Ureter (tissue), 1 donor: ENCODE measurements around the gene DNAJC6. TPM values are rescaled to one million over a fixed set of nuclear protein-coding genes. Genes with fewer than 3 reads are reported as not detected.

Source experiments
- total RNA-seq: library from RNA; stranded (reverse); gene quantifications from one replicate; pipeline ENCODE4 v1.2.4, GENCODE V29; 2023
- donor health status: DM: yes; HTN: yes; CAD: no.

Gene DNAJC6
- total RNA-seq, 1 donor from 2014 or later = 3.4 TPM

Other genes with a start within 250 kb of the DNAJC6 start
- 51.9 TPM for gene AK4, start 161.3 kb upstream of the DNAJC6 start, total RNA-seq
- 14.8 TPM for gene LEPR, start 111.1 kb downstream of the DNAJC6 start, total RNA-seq
- 87.7 TPM for gene LEPROT, start 111.1 kb downstream of the DNAJC6 start, total RNA-seq